HepG2 (cell line): ENCODE measurements around the gene PRMT5. TPM values are rescaled to one million over a fixed set of nuclear protein-coding genes. Genes with fewer than 3 reads are reported as not detected.
A peak's percentile ranks its signal among the peaks of the same experiment; 100 is the strongest.

Source experiments
- ATAC-seq: fragments of 200-7000 bp; cut with Tn5 transposase; 3 replicates; pipeline ENCODE4 v1.9.1; 2020; ENCODE audit warnings: mild to moderate bottlenecking, moderate library complexity
- BruUV-seq: library from RNA; stranded (reverse); fragments of 400-500 nt; replicated peaks from 2 replicates; lab custom pipeline; 2021; lab: Mats Ljungman, UMichigan
- CTCF ChIA-PET: fragments of 300-600 bp; formaldehyde crosslinking; extraction: SDS; loops from one replicate; lab custom pipeline; 2021; ENCODE audit warnings: low total read pairs, inconsistent platforms, low intra/inter-chr PET ratio; lab: Yijun Ruan, JAX
- POLR2A ChIA-PET: fragments of 350-600 bp; sonication (Branson Sonifier 250); formaldehyde crosslinking; loops from one replicate; lab custom pipeline; 2020; ENCODE audit warnings: antibody characterized with exemption, inconsistent platforms; lab: Yijun Ruan, JAX
- DNase-seq: peaks from one replicate; pipeline ENCODE4 v3.0.0-alpha.2; 2015; ENCODE audit warnings: low spot score
- FAIRE-seq: peaks from 3 replicates; lab custom pipeline; 2011; peaks lifted over from hg19 to GRCh38; lab: Jason Lieb, UNC
- H2AFZ ChIP-seq: one replicate; pipeline ENCODE4 v1.6.1; 2011; ENCODE audit warnings: low read length, inconsistent platforms
- H3K27ac ChIP-seq: fragments of 300-600 bp; 3 replicates; pipeline ENCODE4 v1.8.0; 2011; ENCODE audit warnings: mixed run types, mild to moderate bottlenecking, mixed read lengths, low read length, inconsistent platforms; ENCODE audit not compliant: insufficient read depth; ENCODE audit errors: extremely low read length
- H3K27me3 ChIP-seq, 2 experiments: fragments of 200-600 bp in 1 of 2; 2 replicates in 1 of 2; 3 replicates in 1 of 2; pipeline versions ENCODE4 v1.6.0 to v1.8.0; 2011; ENCODE audit warnings: low read length in 2 of 2, mild to moderate bottlenecking in 2 of 2, moderate library complexity in 2 of 2, inconsistent platforms in 1 of 2; ENCODE audit not compliant: insufficient read depth in 2 of 2, control insufficient read depth in 1 of 2
- H3K36me3 ChIP-seq, 2 experiments: fragments of 200-600 bp in 1 of 2; replicated peaks in 1 of 2; 2 replicates in 1 of 2; 3 replicates in 1 of 2; pipeline versions ENCODE4 v1.5.1 to v1.8.0; 2011; ENCODE audit warnings: low read length in 2 of 2, inconsistent platforms in 1 of 2; ENCODE audit not compliant: insufficient read depth in 2 of 2, control insufficient read depth in 1 of 2
- H3K4me1 ChIP-seq: 2 replicates; pipeline ENCODE4 v1.5.1; 2012; ENCODE audit warnings: low read length, inconsistent platforms; ENCODE audit not compliant: insufficient read depth
- H3K4me2 ChIP-seq: 2 replicates; pipeline ENCODE4 v1.6.0; 2011; ENCODE audit warnings: low read depth, low read length, inconsistent platforms
- H3K4me3 ChIP-seq, 3 experiments: fragments of 200-600 bp in 1 of 3; sonication (generic), shearing (Covaris generic) in 1 of 3; replicated peaks in 1 of 3; 2 replicates each; pipeline ENCODE4 v1.5.1; 2011 to 2016; ENCODE audit warnings: low read length in 3 of 3, inconsistent platforms in 2 of 3, low read depth in 2 of 3, mild to moderate bottlenecking in 2 of 3, control low read depth in 1 of 3, mixed read lengths in 1 of 3; ENCODE audit not compliant: insufficient read depth in 1 of 3
- H3K79me2 ChIP-seq: one replicate; pipeline ENCODE4 v1.6.1; 2011; ENCODE audit warnings: low read length, inconsistent platforms; ENCODE audit not compliant: insufficient read depth
- H3K9ac ChIP-seq: 2 replicates; pipeline ENCODE4 v1.6.0; 2011; ENCODE audit warnings: mild to moderate bottlenecking, low read depth, low read length, inconsistent platforms; ENCODE audit not compliant: insufficient read depth
- H3K9me3 ChIP-seq: 2 replicates; pipeline ENCODE4 v1.5.1; 2012; ENCODE audit warnings: mild to moderate bottlenecking, low read length
- H4K20me1 ChIP-seq: 2 replicates; pipeline ENCODE4 v1.6.0; 2011; ENCODE audit warnings: inconsistent platforms, mild to moderate bottlenecking, low read length, moderate library complexity; ENCODE audit not compliant: insufficient read depth
- CCAR2 ChIP-seq: fragments of 200-400 bp; formaldehyde crosslinking; optimal IDR thresholded peaks from 2 replicates; pipeline ENCODE3; 2018; ENCODE audit warnings: low read depth, mild to moderate bottlenecking, low read length, moderate library complexity
- EHMT2 ChIP-seq: fragments of 200-600 bp; sonication (generic); IDR thresholded peaks from 2 replicates; pipeline ENCODE4 v1.7.0; 2017; ENCODE audit warnings: antibody characterized with exemption, low read depth, low read length, borderline replicate concordance
- ELF3 ChIP-seq: IDR thresholded peaks from 2 replicates; pipeline ENCODE4 v1.6.1; 2016; ENCODE audit warnings: missing genetic modification reagents, missing compliant biosample characterization
- SNAI1 ChIP-seq: sonication (generic); formaldehyde crosslinking; IDR thresholded peaks from 2 replicates; pipeline ENCODE4 v1.5.0; 2020; ENCODE audit warnings: mild to moderate bottlenecking, missing genetic modification reagents, borderline replicate concordance
- ZNF230 ChIP-seq: sonication (generic); formaldehyde crosslinking; IDR thresholded peaks from 2 replicates; pipeline ENCODE4 v1.4.0; 2020; ENCODE audit warnings: mild to moderate bottlenecking, missing genetic modification reagents
- ZNF883 ChIP-seq: sonication (generic); formaldehyde crosslinking; IDR thresholded peaks from 2 replicates; pipeline ENCODE4 v1.5.1; 2020; ENCODE audit warnings: mild to moderate bottlenecking, missing genetic modification reagents; ENCODE audit errors: not compliant biosample characterization
- WGBS: methylation state at CpG from one replicate; pipeline ENCODE4 v1.1.6; 2017; ENCODE audit warnings: low lambda C conversion rate; 5-methylcytosine and 5-hydroxymethylcytosine counted together
- in situ Hi-C: cut with HindIII; loops from 2 replicates; pipeline ENCODE4 v1.10.0; 2017; ENCODE audit warnings: low pct_unique_long_range_greater_than_20kb; ENCODE audit not compliant: extremely low pct_ligation_motif_present
- intact Hi-C: fragments of 100-400 bp; cut with micrococcal nuclease; formaldehyde crosslinking; loops from one replicate; pipeline ENCODE4 v1.10.0; 2022; ENCODE audit not compliant: unreplicated experiment
- polyA plus RNA-seq, 8 experiments: library from polyadenylated mRNA; depleted of rRNA in 3 of 8; stranded (reverse) in 7 of 8; unstranded in 1 of 8; fragments of >200 nt; fragmentation: Illumina TruSeq in 4 of 8; extraction: Trizol in 4 of 8; gene quantifications; 2 replicates each; pipeline versions ENCODE4 v1.2.1 to v1.2.3, GENCODE V29; 2011 to 2016; ENCODE audit warnings: low read depth in 4 of 8, missing spikeins in 1 of 8, mixed read lengths in 1 of 8; ENCODE audit not compliant: insufficient read depth in 1 of 8
- total RNA-seq, 5 experiments: library from RNA; depleted of rRNA; stranded (reverse); fragments of >200 nt; fragmentation: Illumina TruSeq; extraction: Trizol; gene quantifications; 2 replicates each; pipeline ENCODE4 v1.2.3, GENCODE V29; 2016; ENCODE audit warnings: low read depth in 1 of 5
- TF ChIP-seq, protein P1 (sequence below): sonication (generic); formaldehyde crosslinking; IDR thresholded peaks from 2 replicates; pipeline ENCODE4 v1.4.0; 2020; ENCODE audit warnings: missing genetic modification reagents
- TF ChIP-seq, protein P2 (sequence below): sonication (generic); formaldehyde crosslinking; IDR thresholded peaks from 2 replicates; pipeline ENCODE4 v1.5.1; 2020; ENCODE audit warnings: mild to moderate bottlenecking, missing genetic modification reagents, moderate library complexity
- TF ChIP-seq, protein P3 (sequence below): sonication (generic); formaldehyde crosslinking; IDR thresholded peaks from 2 replicates; pipeline ENCODE4 v1.4.0; 2020; ENCODE audit warnings: mild to moderate bottlenecking, missing genetic modification reagents
- TF ChIP-seq, protein P4 (sequence below): sonication (generic); formaldehyde crosslinking; IDR thresholded peaks from 2 replicates; pipeline ENCODE4 v1.9.0; 2021; ENCODE audit warnings: missing genetic modification reagents, mild to moderate bottlenecking, borderline replicate concordance
- TF ChIP-seq, protein P5 (sequence below): IDR thresholded peaks from 2 replicates; pipeline ENCODE4 v1.6.1; 2016; ENCODE audit warnings: mild to moderate bottlenecking

PRMT5 gene
- total and polyA plus RNA-seq, 2 of the 13 experiments (the other 11 are each of a cell fraction or from before 2014, with no cell fraction given): 210 to 354 TPM

DNA sequence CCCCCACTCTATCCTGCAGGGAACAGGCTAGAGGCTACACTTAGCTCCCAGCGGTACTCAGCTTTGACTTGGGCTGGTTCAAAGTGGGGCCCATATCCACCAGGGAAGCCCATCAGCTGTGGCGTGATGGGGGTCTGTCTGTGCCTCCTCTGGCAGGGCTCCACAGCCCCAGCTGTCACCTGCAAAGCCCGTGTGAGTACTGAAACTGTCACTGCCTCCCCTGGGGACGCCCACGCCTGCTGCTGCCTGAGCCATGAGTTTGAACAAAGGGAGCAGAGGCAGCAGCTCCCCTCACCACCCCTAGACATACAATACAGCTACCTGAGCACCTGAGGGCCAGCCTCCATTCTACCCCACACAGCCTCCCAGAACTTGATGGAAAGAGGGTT is 41.2 kb downstream of the PRMT5 start:
- H2AFZ ChIP-seq: no peak overlapping the region
- CTCF ChIA-PET: no interaction called here
- 5% methylated on average over 5 of the region's 5 CpGs for WGBS
- TF ChIP-seq, protein P1, sequence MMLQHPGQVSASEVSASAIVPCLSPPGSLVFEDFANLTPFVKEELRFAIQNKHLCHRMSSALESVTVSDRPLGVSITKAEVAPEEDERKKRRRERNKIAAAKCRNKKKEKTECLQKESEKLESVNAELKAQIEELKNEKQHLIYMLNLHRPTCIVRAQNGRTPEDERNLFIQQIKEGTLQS (CRISPR knock-in tag): no peak
- TF ChIP-seq EHMT2: no peak
- TF ChIP-seq, protein P2, sequence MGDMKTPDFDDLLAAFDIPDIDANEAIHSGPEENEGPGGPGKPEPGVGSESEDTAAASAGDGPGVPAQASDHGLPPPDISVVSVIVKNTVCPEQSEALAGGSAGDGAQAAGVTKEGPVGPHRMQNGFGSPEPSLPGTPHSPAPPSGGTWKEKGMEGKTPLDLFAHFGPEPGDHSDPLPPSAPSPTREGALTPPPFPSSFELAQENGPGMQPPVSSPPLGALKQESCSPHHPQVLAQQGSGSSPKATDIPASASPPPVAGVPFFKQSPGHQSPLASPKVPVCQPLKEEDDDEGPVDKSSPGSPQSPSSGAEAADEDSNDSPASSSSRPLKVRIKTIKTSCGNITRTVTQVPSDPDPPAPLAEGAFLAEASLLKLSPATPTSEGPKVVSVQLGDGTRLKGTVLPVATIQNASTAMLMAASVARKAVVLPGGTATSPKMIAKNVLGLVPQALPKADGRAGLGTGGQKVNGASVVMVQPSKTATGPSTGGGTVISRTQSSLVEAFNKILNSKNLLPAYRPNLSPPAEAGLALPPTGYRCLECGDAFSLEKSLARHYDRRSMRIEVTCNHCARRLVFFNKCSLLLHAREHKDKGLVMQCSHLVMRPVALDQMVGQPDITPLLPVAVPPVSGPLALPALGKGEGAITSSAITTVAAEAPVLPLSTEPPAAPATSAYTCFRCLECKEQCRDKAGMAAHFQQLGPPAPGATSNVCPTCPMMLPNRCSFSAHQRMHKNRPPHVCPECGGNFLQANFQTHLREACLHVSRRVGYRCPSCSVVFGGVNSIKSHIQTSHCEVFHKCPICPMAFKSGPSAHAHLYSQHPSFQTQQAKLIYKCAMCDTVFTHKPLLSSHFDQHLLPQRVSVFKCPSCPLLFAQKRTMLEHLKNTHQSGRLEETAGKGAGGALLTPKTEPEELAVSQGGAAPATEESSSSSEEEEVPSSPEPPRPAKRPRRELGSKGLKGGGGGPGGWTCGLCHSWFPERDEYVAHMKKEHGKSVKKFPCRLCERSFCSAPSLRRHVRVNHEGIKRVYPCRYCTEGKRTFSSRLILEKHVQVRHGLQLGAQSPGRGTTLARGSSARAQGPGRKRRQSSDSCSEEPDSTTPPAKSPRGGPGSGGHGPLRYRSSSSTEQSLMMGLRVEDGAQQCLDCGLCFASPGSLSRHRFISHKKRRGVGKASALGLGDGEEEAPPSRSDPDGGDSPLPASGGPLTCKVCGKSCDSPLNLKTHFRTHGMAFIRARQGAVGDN (CRISPR knock-in tag): 0 out of 2 replicates have a peak, but pooled peaks have one; percentile 32
- TF ChIP-seq ELF3: no peak
- TF ChIP-seq, protein P3, sequence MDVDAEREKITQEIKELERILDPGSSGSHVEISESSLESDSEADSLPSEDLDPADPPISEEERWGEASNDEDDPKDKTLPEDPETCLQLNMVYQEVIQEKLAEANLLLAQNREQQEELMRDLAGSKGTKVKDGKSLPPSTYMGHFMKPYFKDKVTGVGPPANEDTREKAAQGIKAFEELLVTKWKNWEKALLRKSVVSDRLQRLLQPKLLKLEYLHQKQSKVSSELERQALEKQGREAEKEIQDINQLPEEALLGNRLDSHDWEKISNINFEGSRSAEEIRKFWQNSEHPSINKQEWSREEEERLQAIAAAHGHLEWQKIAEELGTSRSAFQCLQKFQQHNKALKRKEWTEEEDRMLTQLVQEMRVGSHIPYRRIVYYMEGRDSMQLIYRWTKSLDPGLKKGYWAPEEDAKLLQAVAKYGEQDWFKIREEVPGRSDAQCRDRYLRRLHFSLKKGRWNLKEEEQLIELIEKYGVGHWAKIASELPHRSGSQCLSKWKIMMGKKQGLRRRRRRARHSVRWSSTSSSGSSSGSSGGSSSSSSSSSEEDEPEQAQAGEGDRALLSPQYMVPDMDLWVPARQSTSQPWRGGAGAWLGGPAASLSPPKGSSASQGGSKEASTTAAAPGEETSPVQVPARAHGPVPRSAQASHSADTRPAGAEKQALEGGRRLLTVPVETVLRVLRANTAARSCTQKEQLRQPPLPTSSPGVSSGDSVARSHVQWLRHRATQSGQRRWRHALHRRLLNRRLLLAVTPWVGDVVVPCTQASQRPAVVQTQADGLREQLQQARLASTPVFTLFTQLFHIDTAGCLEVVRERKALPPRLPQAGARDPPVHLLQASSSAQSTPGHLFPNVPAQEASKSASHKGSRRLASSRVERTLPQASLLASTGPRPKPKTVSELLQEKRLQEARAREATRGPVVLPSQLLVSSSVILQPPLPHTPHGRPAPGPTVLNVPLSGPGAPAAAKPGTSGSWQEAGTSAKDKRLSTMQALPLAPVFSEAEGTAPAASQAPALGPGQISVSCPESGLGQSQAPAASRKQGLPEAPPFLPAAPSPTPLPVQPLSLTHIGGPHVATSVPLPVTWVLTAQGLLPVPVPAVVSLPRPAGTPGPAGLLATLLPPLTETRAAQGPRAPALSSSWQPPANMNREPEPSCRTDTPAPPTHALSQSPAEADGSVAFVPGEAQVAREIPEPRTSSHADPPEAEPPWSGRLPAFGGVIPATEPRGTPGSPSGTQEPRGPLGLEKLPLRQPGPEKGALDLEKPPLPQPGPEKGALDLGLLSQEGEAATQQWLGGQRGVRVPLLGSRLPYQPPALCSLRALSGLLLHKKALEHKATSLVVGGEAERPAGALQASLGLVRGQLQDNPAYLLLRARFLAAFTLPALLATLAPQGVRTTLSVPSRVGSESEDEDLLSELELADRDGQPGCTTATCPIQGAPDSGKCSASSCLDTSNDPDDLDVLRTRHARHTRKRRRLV (CRISPR knock-in tag): no peak
- no peak for TF ChIP-seq ZNF230 (CRISPR knock-in tag)
- TF ChIP-seq, protein P4, sequence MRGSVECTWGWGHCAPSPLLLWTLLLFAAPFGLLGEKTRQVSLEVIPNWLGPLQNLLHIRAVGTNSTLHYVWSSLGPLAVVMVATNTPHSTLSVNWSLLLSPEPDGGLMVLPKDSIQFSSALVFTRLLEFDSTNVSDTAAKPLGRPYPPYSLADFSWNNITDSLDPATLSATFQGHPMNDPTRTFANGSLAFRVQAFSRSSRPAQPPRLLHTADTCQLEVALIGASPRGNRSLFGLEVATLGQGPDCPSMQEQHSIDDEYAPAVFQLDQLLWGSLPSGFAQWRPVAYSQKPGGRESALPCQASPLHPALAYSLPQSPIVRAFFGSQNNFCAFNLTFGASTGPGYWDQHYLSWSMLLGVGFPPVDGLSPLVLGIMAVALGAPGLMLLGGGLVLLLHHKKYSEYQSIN (CRISPR knock-in tag): no peak
- TF ChIP-seq ZNF883: peak; percentile 36
- TF ChIP-seq, protein P5, sequence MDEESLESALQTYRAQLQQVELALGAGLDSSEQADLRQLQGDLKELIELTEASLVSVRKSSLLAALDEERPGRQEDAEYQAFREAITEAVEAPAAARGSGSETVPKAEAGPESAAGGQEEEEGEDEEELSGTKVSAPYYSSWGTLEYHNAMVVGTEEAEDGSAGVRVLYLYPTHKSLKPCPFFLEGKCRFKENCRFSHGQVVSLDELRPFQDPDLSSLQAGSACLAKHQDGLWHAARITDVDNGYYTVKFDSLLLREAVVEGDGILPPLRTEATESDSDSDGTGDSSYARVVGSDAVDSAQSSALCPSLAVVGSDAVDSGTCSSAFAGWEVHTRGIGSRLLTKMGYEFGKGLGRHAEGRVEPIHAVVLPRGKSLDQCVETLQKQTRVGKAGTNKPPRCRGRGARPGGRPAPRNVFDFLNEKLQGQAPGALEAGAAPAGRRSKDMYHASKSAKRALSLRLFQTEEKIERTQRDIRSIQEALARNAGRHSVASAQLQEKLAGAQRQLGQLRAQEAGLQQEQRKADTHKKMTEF (CRISPR knock-in tag): 0 out of 2 replicates have a peak, but pooled peaks have one; percentile 8
- TF ChIP-seq CCAR2: no peak
- no peak for TF ChIP-seq SNAI1

More for the DNA sequence above, 41.2 kb downstream of the PRMT5 start:
- Histone ChIP-seq H3K9me3 (no peaks in the 10 kb centered on the region), H3K27ac (no peak overlapping the region), H3K36me3 (no peaks in the 10 kb centered on the region), H3K4me3 (no peak overlapping the region), H4K20me1 (no peaks in the 10 kb centered on the region), H3K4me2 (no peak overlapping the region), H3K9ac (no peak overlapping the region), H3K27me3 (peaks cover 8 to 57% of the 10 kb centered on the region in 2 experiments; a peak in 4 of 5 replicates), H3K79me2 (no peaks in the 10 kb centered on the region), H3K4me1 (peaks cover 15% of the 10 kb centered on the region)
- no TSS peak for BruUV-seq
- peak; percentile 2 for ATAC-seq
- in situ Hi-C loops (no loop called here), intact Hi-C loops (no loop called here)
- FAIRE-seq: no peak
- POLR2A ChIA-PET: interaction anchor here (0.8 to 2.2 kb wide), 5 partner anchors 12 to 122 kb away, joined by 3 to 11 read pairs (median 6); partner anchors contain the start of genes LRP10, OXA1L and PRMT5
- no peak for DNase-seq
